Effector CD4-positive, alpha-beta T cell (primary cell): Measurements from ENCODE around the gene PUSL1.

Source experiments
- DNase-seq: peaks from one replicate; pipeline ENCODE4 v3.0.0-alpha.2; 2020

The PUSL1 gene

DNA sequence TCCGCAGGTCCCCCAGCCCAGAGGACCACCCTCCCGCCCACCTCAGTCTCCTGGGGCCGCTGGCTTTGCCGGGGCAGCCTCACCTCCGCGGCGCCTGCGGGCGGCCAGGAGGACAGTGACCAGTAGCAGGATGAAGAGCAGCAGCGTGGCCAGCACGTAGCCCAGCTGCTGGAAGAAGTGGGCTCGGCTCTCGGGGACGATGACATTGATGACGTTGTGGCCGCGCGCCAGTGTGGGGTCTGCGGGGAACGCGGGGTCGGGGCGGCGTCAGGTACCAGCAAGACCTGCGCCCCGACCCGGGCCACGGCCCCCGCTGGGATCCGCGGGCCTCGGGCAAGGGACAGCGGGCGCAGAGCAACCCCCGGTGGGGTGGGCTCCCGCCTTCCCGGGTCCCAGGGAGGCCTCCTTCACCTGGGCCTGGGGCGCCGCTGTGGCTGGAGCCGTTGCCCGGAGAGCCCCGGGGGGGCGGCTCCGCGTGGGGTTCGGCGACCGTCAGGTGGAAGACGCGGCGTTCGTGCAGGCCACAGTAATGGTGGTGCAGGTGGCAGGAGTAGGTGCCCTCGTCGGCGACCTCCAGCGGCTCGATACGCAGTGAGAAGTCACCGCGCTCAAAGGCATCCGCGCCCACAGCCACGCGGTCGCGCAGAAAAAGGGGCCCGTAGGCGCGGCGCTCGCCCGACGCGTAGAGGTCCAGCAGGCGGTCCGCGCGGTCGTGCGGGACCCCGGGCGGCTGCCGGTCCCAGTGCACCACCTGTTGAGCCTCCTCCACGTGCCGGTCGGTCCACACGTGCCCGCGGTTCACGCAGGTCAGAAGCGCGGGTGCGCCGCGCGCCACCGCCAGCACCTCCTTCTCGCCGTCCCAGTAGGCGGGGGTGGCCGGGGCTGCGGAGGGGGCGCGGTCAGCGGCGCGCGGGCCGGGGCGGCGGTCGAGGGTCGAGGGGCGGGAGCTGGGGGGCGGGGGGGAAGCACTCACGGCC, 46.2 kb downstream of the PUSL1 start:
- no peak for DNase-seq

DNA sequence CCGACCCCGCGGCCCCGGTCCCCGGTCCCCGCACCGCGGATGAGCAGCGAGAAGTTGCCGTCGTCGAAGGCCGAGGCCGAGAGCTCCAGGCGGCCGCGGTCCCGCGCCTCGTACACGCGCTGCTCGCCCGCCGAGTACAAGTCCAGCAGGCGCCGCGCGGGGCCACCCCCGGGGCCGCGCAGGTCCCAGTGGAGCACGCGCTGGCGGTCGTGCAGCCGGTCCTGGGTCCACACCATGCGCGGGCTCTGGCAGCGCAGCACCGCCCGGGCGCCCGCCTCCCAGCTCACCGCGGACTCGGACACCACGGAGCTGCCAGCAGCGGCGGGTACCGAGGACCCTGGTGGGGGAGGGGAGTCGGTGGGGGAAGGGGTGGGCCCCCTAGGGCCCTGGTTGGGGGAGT, 47.0 kb downstream of the PUSL1 start:
- no peak for DNase-seq

DNA sequence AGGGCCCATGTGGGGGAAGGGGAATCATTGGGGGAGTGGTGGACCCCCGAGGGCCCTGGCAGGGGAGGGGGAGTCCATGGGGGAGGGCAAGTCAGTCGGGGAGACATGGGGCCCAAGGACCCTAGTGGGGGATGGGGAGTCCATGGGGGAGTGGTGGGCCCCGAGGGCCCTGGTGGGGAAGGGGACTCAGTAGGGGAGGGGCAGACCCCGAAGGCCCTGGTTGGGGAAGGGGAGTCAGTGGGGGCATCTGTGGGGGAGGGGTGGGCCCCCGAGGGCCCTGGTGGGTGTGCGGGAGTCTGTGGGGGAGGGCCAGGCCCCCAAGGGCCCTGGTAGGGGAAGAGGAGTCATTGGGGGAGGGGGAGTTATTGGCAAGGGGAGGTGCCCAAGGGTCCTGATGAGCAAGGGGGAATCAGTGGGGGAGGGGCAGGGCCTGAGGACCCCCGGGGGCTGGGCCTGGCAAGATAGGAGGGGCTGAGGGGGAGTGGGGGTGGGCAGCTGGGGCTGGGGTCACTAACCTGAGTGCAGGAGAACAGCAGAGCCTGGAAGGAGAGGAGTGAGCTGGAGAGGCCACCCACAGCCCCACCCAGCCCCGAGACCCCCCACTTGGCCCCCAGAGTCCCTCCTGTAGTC, 47.9 kb downstream of the PUSL1 start:
- no peak for DNase-seq

DNA sequence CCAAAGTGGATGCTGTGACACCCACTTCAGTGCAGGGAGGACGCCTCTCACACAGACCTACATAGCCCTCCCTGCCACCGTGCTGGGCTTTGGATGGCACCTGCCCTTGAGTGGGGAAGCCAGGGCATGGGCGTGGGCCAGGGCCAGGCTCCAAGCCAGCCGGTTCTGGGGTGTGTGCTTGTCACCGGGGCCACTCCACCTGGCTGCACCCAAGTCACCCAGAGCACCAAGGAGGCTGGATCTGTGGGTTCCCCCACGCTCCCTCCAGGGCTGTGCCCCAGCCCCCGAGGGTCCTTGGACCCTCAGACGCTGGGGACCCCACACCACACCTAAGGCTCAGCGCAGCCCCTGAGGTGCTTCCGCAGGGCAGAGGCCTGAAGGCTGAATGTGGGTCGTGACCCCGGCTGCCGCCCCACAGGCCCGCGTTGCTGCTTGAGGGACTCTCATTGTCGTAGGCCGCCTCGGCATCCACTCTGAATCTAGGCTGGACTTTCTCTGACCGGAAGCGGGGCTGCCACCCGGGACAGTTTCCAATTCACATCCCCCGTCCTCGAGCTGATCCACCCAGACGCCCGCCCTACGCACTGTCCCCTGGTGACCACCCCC, 48.5 kb downstream of the PUSL1 start:
- DNase-seq: no peak

DNA sequence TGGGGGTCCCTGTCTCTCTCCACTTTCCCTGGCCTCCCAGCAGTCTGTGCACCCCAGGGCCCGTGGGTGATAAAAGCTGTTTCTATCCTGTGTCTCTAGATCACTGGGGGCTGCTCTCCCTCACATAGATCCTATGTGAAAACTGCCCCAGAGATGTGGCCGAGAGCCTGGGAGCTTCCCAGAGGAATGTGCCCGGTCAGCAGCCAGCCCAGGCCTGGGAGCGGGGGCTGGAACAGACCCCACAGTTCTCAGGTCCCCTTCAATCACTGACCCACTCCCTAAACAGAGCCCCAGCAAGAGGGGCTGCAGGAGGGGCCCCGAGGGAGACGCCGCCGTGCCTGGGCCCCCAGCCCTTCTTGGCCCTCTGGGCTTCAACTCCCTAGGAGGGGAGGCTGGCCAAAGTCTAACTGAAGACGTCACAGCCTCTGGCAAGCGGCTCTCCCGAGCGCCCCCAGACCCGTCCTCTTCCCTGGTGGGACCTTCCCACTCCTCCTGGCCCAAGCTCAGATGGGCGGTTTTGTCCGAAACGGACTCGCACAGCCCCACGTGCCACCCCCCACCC, 49.6 kb downstream of the PUSL1 start:
- DNase-seq: no peak

DNA sequence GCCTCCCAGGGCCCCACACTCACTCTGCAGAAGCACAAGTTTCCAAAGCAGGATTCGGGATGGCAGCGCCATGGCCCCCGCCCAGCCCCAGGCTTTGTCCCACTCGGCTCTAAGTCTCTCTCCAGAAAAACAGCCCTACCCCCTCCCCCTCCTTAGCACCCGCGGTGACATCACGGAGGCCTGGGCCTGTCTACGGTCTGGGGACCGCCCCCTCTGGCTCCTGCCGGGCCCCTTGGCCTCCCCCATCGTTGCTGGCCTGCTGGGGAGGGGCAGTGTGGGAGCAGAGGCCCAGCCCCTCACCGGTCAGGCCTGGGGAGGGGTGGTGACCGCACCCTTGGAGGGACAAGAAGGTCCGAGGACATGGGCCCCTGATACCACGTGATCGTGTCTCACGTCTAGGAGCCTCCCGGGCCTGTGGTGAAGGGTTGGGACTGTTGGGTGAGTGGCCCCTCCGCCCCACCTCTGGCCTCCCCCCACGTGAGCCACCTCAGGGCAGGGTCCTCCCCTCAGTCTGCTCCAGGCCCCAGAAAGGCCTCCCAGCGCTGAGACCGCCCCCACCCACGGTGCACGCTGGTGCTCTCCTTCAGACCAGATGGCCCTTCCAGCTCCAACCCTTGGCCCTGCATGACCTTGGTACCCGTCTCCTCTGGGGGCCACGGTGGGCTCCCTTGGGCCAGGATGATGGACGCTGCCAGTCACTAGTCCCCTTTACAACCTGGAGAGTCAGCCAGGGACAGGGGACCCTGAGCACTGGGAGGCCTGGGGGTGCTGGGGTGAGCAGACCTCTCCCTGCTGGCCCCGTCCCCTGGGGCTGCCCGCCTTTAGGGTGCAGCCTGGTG, 50.3 kb downstream of the PUSL1 start, which contains the start of gene MXRA8:
Gene MXRA8 (minus strand): TSS at position 123 of the 839 bp plus-strand sequence. CDS start 51 bp downstream, at position 72.
- no peak for DNase-seq

DNA sequence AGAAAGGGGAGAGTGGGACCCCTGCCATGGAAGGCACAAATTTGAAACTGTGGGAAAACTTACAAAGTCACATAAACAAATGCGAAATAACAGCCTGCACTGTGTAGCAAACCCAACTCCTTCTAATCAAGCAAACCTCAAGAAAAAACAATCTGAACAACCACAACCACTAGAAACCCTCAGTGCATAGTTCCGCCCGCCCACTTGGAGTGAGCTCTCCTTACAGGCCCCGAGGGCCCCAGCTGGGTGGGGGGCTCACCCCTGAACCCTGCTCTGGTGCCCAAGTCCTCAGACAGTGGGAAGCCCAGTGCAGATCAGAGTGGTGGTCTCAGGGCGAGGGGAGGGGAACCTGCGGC, 50.9 kb downstream of the PUSL1 start:
- no peak for DNase-seq

DNA sequence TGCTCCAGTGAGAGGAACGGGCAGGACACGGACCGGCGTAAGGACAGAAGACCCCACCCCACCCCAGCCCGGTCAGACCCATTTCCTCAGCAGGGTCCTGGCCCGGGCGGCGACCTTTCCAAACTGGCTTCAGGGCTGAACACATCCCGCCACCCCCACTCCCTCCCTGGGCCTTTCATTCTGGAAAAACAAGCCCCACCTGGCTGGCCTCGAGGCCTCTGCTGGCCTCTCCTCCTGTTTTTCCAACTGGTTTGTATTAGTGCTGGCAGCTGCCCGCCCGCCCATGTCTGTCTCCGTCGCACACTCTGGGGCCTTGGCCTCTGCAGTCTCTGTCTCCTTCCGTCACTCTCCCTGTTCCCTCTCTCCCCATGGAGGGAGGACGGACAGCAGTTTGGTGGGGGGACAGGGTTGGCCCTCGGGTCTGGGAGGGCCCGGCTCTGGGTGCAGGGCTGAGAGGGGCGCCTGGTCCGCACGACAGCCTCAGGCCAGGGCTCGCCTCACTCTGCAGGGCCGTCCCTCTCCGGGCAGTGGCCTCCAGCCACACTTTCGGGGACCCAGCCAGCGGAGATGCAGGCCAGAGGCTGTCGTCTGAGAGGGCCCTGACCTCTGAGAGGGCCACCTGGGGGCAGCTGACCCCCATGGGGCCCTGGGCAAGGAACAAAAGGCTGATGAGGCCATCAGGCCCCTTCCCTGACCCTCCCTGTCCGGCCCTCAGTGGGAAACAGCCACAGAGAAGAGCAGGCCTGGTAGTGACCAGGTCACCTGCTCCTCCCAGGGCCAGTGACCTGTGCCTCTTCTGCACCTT, 51.5 kb downstream of the PUSL1 start:
- DNase-seq: no peak

DNA sequence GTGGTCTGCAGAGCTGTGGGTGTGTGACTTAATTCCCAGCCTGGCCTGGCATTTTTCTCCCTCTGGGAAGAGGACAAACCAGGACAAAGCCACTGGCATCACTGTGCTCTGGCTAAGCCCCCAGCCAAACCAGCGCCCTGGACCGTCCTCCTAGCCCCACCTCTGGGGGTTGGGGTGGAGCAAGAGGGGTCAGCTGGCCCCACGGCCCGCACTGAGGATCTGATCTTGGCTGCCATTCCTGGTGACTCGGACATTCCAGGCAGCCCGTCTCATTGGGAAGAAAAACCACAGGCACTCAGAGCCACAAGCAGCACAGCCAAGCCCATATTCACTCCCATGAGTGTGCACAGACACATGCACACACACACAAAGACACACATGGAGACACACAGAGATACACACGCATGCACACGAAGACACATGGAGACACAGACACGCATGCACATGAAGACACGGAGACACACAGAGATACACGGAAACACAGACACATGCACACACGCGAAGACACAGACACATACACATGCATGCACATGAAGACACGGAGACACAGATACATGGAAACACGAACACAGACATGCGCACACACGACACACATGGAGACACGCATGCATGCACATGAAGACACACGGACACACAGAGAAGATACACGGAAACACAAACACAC, 52.2 kb downstream of the PUSL1 start:
- no peak for DNase-seq
